ENCODE data around the gene ISG20L2.
A peak's percentile ranks its signal among the peaks of the same experiment; 100 is the strongest.

DNA sequence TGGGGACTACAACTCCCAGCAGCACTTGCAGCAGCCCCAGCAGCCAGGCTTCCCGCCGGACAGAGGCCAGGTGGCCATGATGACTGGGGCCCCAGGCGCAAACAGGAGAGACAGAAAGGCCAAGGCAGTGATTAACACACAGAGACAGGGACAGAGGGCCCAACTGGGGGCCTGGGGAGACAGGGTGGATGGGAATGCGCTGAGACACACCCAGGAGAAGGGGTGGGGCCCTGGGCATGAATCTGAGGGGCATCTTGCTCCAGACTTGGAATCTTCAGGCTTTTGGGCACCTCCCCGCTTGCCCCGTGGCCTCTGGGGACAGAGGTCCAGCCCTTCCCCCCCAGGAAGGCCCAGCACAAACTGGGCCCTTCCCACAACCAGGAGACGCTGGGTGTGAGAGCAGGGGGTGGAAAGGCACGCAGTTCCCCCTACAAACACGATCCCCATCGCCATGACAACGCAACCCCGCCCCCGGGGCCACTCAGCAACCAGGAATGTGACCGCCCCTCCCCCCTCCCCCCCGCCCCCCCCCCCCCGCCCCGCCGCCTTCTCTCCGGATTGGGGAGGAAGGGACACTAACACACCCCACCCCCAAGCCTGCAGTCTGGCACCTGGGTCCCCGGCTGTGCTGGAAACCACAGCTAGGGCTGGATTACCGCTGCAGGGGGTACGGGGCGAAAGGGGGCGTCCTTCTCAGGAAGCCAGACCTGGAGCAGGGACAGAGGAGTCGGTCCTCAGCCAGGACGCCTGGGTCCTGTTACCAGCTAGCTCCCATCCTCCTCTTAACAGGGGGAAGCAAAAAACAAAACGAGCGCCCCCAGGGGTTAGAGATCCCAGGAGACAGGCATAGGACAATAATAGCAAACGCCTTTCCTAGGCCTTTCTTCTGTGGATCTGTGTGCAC lies 18.4 kb upstream of the ISG20L2 start:
- peak; percentile 66 for TF ChIP-seq POLR2A (IDR thresholded peaks at IDR 0.05; ENCODE audit: low read depth, low read length)
- peak; percentile 32 for TF ChIP-seq MYC (IDR thresholded peaks at IDR 0.05; ENCODE audit: low read depth, low read length)
- peak in 1 of 2 donors; percentile 22 for TF ChIP-seq CTCF (IDR thresholded peaks at IDR 0.05; ENCODE audit: extremely low read depth in 1 of 2, insufficient read depth in 1 of 2, low read depth in 1 of 2, low read length in 2 of 2)
- TF ChIP-seq POLR2AphosphoS5 (IDR thresholded peaks at IDR 0.05; ENCODE audit: insufficient read depth, low read depth, low read length), result peak; percentile 61
- TF ChIP-seq EZH2 (IDR thresholded peaks at IDR 0.05; ENCODE audit: borderline replicate concordance, low read depth, low read length, severe bottlenecking), result no peak
- TF ChIP-seq FOS (IDR thresholded peaks at IDR 0.05; ENCODE audit: borderline replicate concordance, insufficient read depth, low read length), result peak; percentile 25
- no peak for TF ChIP-seq JUN (IDR thresholded peaks at IDR 0.05; ENCODE audit: borderline replicate concordance, insufficient read depth, insufficient read length, low read depth)

All from endothelial cell of umbilical vein (primary cell).